HepG2 (cell line): Measurements from ENCODE around the gene MARVELD3. TPM values are rescaled to one million over a fixed set of nuclear protein-coding genes. Genes with fewer than 3 reads are reported as not detected.
A peak's percentile ranks its signal among the peaks of the same experiment; 100 is the strongest.

Experiments used
- CAMTA2 ChIP-seq: sonication (generic); formaldehyde crosslinking; IDR thresholded peaks from 2 replicates; pipeline ENCODE4 v1.4.0; 2020; ENCODE audit warnings: mild to moderate bottlenecking, missing genetic modification reagents, borderline replicate concordance
- FOXA1 ChIP-seq, 2 experiments: fragments of 450-650 bp in 1 of 2; sonication (generic) in 1 of 2; formaldehyde crosslinking in 1 of 2; IDR thresholded peaks; 2 replicates each; pipeline versions ENCODE4 v1.4.0 to v1.6.1; 2016 to 2020; ENCODE audit warnings: missing genetic modification reagents in 1 of 2
- JUNB ChIP-seq: sonication (generic); formaldehyde crosslinking; IDR thresholded peaks from 2 replicates; pipeline ENCODE4 v1.8.0; 2022; ENCODE audit warnings: missing genetic modification reagents, mild to moderate bottlenecking, borderline replicate concordance
- MLLT10 ChIP-seq: sonication (generic); formaldehyde crosslinking; IDR thresholded peaks from 2 replicates; pipeline ENCODE4 v1.4.0; 2020; ENCODE audit warnings: missing genetic modification reagents
- NFE2 ChIP-seq: sonication (generic); formaldehyde crosslinking; IDR thresholded peaks from 2 replicates; pipeline ENCODE4 v1.4.0; 2020; ENCODE audit warnings: missing genetic modification reagents
- NFE2L1 ChIP-seq: sonication (generic); formaldehyde crosslinking; IDR thresholded peaks from 2 replicates; pipeline ENCODE4 v1.4.0; 2020; ENCODE audit warnings: missing genetic modification reagents, mild to moderate bottlenecking, borderline replicate concordance
- NR1H2 ChIP-seq: sonication (generic); formaldehyde crosslinking; IDR thresholded peaks from 2 replicates; pipeline ENCODE4 v1.8.1; 2022; ENCODE audit warnings: low read depth, missing genetic modification reagents, borderline replicate concordance
- POLR2A ChIP-seq, 2 experiments: IDR thresholded peaks; 2 replicates each; pipeline ENCODE4 v1.6.1; 2011; ENCODE audit warnings: low read depth in 2 of 2, low read length in 2 of 2, mild to moderate bottlenecking in 1 of 2, moderate library complexity in 1 of 2; ENCODE audit not compliant: insufficient read depth in 1 of 2
- RARA ChIP-seq: IDR thresholded peaks from 2 replicates; pipeline ENCODE4 v1.6.1; 2016; ENCODE audit warnings: missing genetic modification reagents, missing compliant biosample characterization
- RFXANK ChIP-seq: IDR thresholded peaks from 2 replicates; pipeline ENCODE4 v1.6.1; 2016
- ZC3H13 ChIP-seq: sonication (generic); formaldehyde crosslinking; IDR thresholded peaks from 2 replicates; pipeline ENCODE4 v1.8.1; 2023; ENCODE audit warnings: mild to moderate bottlenecking, missing genetic modification reagents, moderate library complexity
- ZFP41 ChIP-seq: sonication (generic); formaldehyde crosslinking; IDR thresholded peaks from 2 replicates; pipeline ENCODE4 v1.4.0; 2020; ENCODE audit warnings: mild to moderate bottlenecking, missing genetic modification reagents, borderline replicate concordance
- ZFP90 ChIP-seq: sonication (generic); formaldehyde crosslinking; IDR thresholded peaks from 2 replicates; pipeline ENCODE4 v1.8.0; 2022; ENCODE audit warnings: missing genetic modification reagents, mild to moderate bottlenecking, inconsistent platforms, borderline replicate concordance
- ZNF253 ChIP-seq: sonication (generic); formaldehyde crosslinking; IDR thresholded peaks from 2 replicates; pipeline ENCODE4 v1.8.0; 2022; ENCODE audit warnings: mild to moderate bottlenecking, missing genetic modification reagents, borderline replicate concordance
- ZNF547 ChIP-seq: sonication (generic); formaldehyde crosslinking; IDR thresholded peaks from 2 replicates; pipeline ENCODE4 v1.5.1; 2020; ENCODE audit warnings: mild to moderate bottlenecking, missing genetic modification reagents
- ZNF678 ChIP-seq: sonication (generic); formaldehyde crosslinking; IDR thresholded peaks from 2 replicates; pipeline ENCODE4 v1.4.0; 2020; ENCODE audit warnings: mild to moderate bottlenecking, missing genetic modification reagents
- ZNF747 ChIP-seq: sonication (generic); formaldehyde crosslinking; IDR thresholded peaks from 2 replicates; pipeline ENCODE4 v1.8.1; 2023; ENCODE audit warnings: missing genetic modification reagents, mild to moderate bottlenecking, borderline replicate concordance
- polyA plus RNA-seq, 8 experiments: library from polyadenylated mRNA; depleted of rRNA in 3 of 8; stranded (reverse) in 7 of 8; unstranded in 1 of 8; fragments of >200 nt; fragmentation: Illumina TruSeq in 4 of 8; extraction: Trizol in 4 of 8; gene quantifications; 2 replicates each; pipeline versions ENCODE4 v1.2.1 to v1.2.3, GENCODE V29; 2011 to 2016; ENCODE audit warnings: low read depth in 4 of 8, missing spikeins in 1 of 8, mixed read lengths in 1 of 8; ENCODE audit not compliant: insufficient read depth in 1 of 8
- total RNA-seq, 5 experiments: library from RNA; depleted of rRNA; stranded (reverse); fragments of >200 nt; fragmentation: Illumina TruSeq; extraction: Trizol; gene quantifications; 2 replicates each; pipeline ENCODE4 v1.2.3, GENCODE V29; 2016; ENCODE audit warnings: low read depth in 1 of 5
- TF ChIP-seq, protein P1 (sequence below): sonication (generic); formaldehyde crosslinking; IDR thresholded peaks from 2 replicates; pipeline ENCODE4 v1.4.0; 2020; ENCODE audit warnings: missing genetic modification reagents
- TF ChIP-seq, protein P2 (sequence below): fragments of 450-650 bp; IDR thresholded peaks from 2 replicates; pipeline ENCODE4 v1.6.1; 2017
- TF ChIP-seq, protein P3 (sequence below): sonication (generic); formaldehyde crosslinking; IDR thresholded peaks from 2 replicates; pipeline ENCODE4 v1.4.0; 2020; ENCODE audit warnings: mild to moderate bottlenecking, missing genetic modification reagents
- TF ChIP-seq, protein P4 (sequence below): sonication (generic); formaldehyde crosslinking; IDR thresholded peaks from 2 replicates; pipeline ENCODE4 v1.4.0; 2020; ENCODE audit warnings: missing genetic modification reagents, borderline replicate concordance
- TF ChIP-seq, protein P5 (sequence below): sonication (generic); IDR thresholded peaks from 2 replicates; pipeline ENCODE4 v1.6.1; 2016; ENCODE audit warnings: low read depth, borderline replicate concordance

MARVELD3 gene
- total and polyA plus RNA-seq, 2 of the 13 experiments (the other 11 are each of a cell fraction or from before 2014, with no cell fraction given), result 4.8 to 5.6 TPM

DNA sequence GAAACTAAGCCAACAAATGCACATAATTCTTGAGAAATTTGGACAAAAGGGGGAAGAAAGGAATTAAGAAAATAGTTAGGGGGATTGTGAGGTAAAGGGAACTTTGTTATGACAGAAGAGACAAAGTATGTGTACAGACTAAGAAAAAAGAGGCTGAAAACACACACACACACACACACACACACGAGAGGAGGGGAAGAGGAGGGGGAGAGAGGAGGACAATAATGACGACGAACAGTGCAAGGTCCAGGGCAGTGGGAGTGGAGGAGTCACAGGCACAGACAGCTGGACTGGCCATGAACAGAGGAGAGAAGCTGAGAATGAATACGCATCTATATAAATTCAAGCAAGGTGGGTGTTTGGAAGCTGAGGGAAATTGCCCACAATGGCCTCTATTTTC lies 44.6 kb downstream of the MARVELD3 start (continued):
- TF ChIP-seq, protein P1, sequence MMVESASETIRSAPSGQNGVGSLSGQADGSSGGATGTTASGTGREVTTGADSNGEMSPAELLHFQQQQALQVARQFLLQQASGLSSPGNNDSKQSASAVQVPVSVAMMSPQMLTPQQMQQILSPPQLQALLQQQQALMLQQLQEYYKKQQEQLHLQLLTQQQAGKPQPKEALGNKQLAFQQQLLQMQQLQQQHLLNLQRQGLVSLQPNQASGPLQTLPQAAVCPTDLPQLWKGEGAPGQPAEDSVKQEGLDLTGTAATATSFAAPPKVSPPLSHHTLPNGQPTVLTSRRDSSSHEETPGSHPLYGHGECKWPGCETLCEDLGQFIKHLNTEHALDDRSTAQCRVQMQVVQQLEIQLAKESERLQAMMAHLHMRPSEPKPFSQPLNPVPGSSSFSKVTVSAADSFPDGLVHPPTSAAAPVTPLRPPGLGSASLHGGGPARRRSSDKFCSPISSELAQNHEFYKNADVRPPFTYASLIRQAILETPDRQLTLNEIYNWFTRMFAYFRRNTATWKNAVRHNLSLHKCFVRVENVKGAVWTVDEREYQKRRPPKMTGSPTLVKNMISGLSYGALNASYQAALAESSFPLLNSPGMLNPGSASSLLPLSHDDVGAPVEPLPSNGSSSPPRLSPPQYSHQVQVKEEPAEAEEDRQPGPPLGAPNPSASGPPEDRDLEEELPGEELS (CRISPR knock-in tag), result peak; percentile 55; the same call in 1 of the 2 replicates
- 0 out of 4 replicates have a peak, but pooled peaks of 1 of the 2 experiments have one; percentile 37 for TF ChIP-seq POLR2A (IDR thresholded peaks at IDR 0.05; ENCODE audit: insufficient read depth in 1 of 2, low read depth in 2 of 2, low read length in 2 of 2)
- TF ChIP-seq JUNB, result peak; percentile 60; the same call in 1 of the 2 replicates
- TF ChIP-seq ZNF253 (CRISPR knock-in tag), result no peak
- TF ChIP-seq, protein P2, sequence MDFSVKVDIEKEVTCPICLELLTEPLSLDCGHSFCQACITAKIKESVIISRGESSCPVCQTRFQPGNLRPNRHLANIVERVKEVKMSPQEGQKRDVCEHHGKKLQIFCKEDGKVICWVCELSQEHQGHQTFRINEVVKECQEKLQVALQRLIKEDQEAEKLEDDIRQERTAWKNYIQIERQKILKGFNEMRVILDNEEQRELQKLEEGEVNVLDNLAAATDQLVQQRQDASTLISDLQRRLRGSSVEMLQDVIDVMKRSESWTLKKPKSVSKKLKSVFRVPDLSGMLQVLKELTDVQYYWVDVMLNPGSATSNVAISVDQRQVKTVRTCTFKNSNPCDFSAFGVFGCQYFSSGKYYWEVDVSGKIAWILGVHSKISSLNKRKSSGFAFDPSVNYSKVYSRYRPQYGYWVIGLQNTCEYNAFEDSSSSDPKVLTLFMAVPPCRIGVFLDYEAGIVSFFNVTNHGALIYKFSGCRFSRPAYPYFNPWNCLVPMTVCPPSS, result no peak
- TF ChIP-seq FOXA1 (IDR thresholded peaks at IDR 0.05), result no peak
- no peak for TF ChIP-seq FOXA1 (CRISPR knock-in tag; IDR thresholded peaks at IDR 0.05)
- TF ChIP-seq ZNF678, result no peak
- TF ChIP-seq, protein P3, sequence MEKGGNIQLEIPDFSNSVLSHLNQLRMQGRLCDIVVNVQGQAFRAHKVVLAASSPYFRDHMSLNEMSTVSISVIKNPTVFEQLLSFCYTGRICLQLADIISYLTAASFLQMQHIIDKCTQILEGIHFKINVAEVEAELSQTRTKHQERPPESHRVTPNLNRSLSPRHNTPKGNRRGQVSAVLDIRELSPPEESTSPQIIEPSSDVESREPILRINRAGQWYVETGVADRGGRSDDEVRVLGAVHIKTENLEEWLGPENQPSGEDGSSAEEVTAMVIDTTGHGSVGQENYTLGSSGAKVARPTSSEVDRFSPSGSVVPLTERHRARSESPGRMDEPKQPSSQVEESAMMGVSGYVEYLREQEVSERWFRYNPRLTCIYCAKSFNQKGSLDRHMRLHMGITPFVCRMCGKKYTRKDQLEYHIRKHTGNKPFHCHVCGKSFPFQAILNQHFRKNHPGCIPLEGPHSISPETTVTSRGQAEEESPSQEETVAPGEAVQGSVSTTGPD (CRISPR knock-in tag), result no peak
- TF ChIP-seq, protein P4, sequence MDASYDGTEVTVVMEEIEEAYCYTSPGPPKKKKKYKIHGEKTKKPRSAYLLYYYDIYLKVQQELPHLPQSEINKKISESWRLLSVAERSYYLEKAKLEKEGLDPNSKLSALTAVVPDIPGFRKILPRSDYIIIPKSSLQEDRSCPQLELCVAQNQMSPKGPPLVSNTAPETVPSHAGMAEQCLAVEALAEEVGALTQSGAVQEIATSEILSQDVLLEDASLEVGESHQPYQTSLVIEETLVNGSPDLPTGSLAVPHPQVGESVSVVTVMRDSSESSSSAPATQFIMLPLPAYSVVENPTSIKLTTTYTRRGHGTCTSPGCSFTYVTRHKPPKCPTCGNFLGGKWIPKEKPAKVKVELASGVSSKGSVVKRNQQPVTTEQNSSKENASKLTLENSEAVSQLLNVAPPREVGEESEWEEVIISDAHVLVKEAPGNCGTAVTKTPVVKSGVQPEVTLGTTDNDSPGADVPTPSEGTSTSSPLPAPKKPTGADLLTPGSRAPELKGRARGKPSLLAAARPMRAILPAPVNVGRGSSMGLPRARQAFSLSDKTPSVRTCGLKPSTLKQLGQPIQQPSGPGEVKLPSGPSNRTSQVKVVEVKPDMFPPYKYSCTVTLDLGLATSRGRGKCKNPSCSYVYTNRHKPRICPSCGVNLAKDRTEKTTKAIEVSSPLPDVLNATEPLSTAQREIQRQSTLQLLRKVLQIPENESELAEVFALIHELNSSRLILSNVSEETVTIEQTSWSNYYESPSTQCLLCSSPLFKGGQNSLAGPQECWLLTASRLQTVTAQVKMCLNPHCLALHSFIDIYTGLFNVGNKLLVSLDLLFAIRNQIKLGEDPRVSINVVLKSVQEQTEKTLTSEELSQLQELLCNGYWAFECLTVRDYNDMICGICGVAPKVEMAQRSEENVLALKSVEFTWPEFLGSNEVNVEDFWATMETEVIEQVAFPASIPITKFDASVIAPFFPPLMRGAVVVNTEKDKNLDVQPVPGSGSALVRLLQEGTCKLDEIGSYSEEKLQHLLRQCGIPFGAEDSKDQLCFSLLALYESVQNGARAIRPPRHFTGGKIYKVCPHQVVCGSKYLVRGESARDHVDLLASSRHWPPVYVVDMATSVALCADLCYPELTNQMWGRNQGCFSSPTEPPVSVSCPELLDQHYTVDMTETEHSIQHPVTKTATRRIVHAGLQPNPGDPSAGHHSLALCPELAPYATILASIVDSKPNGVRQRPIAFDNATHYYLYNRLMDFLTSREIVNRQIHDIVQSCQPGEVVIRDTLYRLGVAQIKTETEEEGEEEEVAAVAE (CRISPR knock-in tag), result no peak
- TF ChIP-seq, protein P5, sequence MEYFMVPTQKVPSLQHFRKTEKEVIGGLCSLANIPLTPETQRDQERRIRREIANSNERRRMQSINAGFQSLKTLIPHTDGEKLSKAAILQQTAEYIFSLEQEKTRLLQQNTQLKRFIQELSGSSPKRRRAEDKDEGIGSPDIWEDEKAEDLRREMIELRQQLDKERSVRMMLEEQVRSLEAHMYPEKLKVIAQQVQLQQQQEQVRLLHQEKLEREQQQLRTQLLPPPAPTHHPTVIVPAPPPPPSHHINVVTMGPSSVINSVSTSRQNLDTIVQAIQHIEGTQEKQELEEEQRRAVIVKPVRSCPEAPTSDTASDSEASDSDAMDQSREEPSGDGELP, result peak; percentile 89
- no peak for TF ChIP-seq NR1H2 (CRISPR knock-in tag)
- TF ChIP-seq ZFP41 (CRISPR knock-in tag), result no peak
- no peak for TF ChIP-seq RFXANK (CRISPR knock-in tag)
- no peak for TF ChIP-seq ZNF547 (CRISPR knock-in tag)
- TF ChIP-seq ZC3H13 (CRISPR knock-in tag), result no peak
- TF ChIP-seq NFE2L1 (CRISPR knock-in tag), result no peak
- no peak for TF ChIP-seq NFE2
- TF ChIP-seq ZFP90 (CRISPR knock-in tag), result no peak
- TF ChIP-seq ZNF747, result no peak; the same call in 1 of the 2 replicates
- no peak for TF ChIP-seq RARA (CRISPR knock-in tag)
- no peak for TF ChIP-seq CAMTA2
- TF ChIP-seq MLLT10, result no peak
